K562 (cell line): Measurements from ENCODE around the gene ACBD6. TPM values are rescaled to one million over a fixed set of nuclear protein-coding genes. Genes with fewer than 3 reads are reported as not detected.
A peak's percentile ranks its signal among the peaks of the same experiment; 100 is the strongest.

Experiments used
- CHD7 ChIP-seq: fragments of 200-600 bp; sonication (generic); IDR thresholded peaks from one replicate; pipeline ENCODE4 v1.6.1; 2012; ENCODE audit warnings: mild to moderate bottlenecking, low read depth, low read length, inconsistent platforms
- FOXA1 ChIP-seq: fragments of 450-650 bp; IDR thresholded peaks from 2 replicates; pipeline ENCODE4 v1.6.1; 2016; ENCODE audit warnings: mild to moderate bottlenecking, borderline replicate concordance
- HMGN3 ChIP-seq: IDR thresholded peaks from 2 replicates; pipeline ENCODE4 v1.6.1; 2011; ENCODE audit warnings: borderline replicate concordance, low read depth, mild to moderate bottlenecking, mixed read lengths, low read length; ENCODE audit not compliant: insufficient read length; ENCODE audit errors: extremely low read depth
- MCM7 ChIP-seq, 2 experiments: fragments of 450-650 bp; IDR thresholded peaks; 2 replicates each; pipeline ENCODE4 v1.6.1; 2016 to 2018
- MYC ChIP-seq, 2 experiments: fragments of 250-450 bp in 1 of 2; sonication (Bioruptor Pico) in 1 of 2; IDR thresholded peaks; 2 replicates each; pipeline versions ENCODE4 v1.5.1 to v1.6.1; 2012 to 2021; ENCODE audit warnings: low read depth in 2 of 2, borderline replicate concordance in 1 of 2, improper control_type of control experiment in 1 of 2, low read length in 1 of 2, mild to moderate bottlenecking in 1 of 2, moderate library complexity in 1 of 2
- RAD21 ChIP-seq, 2 experiments: fragments of 250-450 bp in 1 of 2; fragments of 450-650 bp in 1 of 2; sonication (Bioruptor Pico) in 1 of 2; formaldehyde crosslinking in 1 of 2; IDR thresholded peaks in 1 of 2; conservative IDR thresholded peaks in 1 of 2; 2 replicates each; pipeline versions ENCODE4 v1.4.0 to v1.8.0; 2020 to 2022; ENCODE audit warnings: mild to moderate bottlenecking in 2 of 2, moderate library complexity in 1 of 2
- ZKSCAN8 ChIP-seq: fragments of 200-800 bp; sonication (Bioruptor generic); IDR thresholded peaks from 2 replicates; pipeline ENCODE4 v1.6.1; 2016; ENCODE audit warnings: missing genetic modification characterization, missing compliant biosample characterization
- polyA plus RNA-seq, 8 experiments: library from polyadenylated mRNA; depleted of rRNA in 4 of 8; stranded (reverse) in 5 of 8; unstranded in 3 of 8; fragments of >200 nt; fragmentation: Nextera tagmentation in 2 of 8; fragmentation: Illumina TruSeq in 1 of 8; extraction: Ambion mirVana in 2 of 8; extraction: Trizol in 1 of 8; gene quantifications; 2 replicates each; pipeline versions ENCODE4 v1.2.1 to v1.2.3, GENCODE V29; 2011 to 2014; ENCODE audit warnings: inconsistent platforms in 1 of 8, missing spikeins in 1 of 8
- total RNA-seq, 7 experiments: library from RNA; depleted of rRNA in 6 of 7; stranded (reverse); fragments of >200 nt in 6 of 7; fragmentation: Illumina TruSeq in 2 of 7; extraction: Trizol in 2 of 7; gene quantifications; 2 replicates each; pipeline versions ENCODE4 v1.2.1 to v1.2.3, GENCODE V29; 2011 to 2021; ENCODE audit warnings: low replicate concordance in 1 of 7
- TF ChIP-seq, protein P1 (sequence below): sonication (generic); formaldehyde crosslinking; IDR thresholded peaks from 2 replicates; pipeline ENCODE4 v1.8.1; 2022; ENCODE audit warnings: missing genetic modification reagents

ACBD6 gene
- total and polyA plus RNA-seq, 9 of the 15 experiments (the other 6 are each of a cell fraction or from before 2014, with no cell fraction given): 16.9 to 107 (median 77.7) TPM

DNA sequence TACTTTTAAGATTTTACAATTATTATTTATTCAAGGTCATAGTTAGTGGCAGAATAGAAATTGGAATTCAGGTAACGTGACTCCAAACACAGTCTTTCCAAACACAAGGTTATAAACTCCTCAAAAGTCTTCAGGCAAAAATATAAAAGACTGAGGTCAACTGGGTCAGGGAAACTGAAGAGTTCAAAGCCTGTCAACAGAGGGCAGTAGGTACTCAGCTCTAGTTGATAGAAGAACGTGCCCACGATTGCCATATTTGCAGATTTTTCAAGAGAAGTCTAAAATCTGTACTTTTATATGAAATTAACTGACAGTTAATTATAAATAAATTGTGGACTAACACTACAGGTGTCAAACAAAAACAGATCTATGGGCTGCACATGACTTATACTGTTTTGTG, 137.3 kb downstream of the ACBD6 start (continued):
- TF ChIP-seq CHD7: no peak
- TF ChIP-seq ZKSCAN8 (CRISPR knock-in tag): no peak
- no peak for TF ChIP-seq MCM7 (IDR thresholded peaks at IDR 0.05)
- TF ChIP-seq MYC (IDR thresholded peaks at IDR 0.05; ENCODE audit: low read depth, low read length): no peak
- no peak for TF ChIP-seq MYC (CRISPR knock-in tag; IDR thresholded peaks at IDR 0.05; ENCODE audit: borderline replicate concordance, low read depth)
- TF ChIP-seq HMGN3: no peak
- TF ChIP-seq, protein P1, sequence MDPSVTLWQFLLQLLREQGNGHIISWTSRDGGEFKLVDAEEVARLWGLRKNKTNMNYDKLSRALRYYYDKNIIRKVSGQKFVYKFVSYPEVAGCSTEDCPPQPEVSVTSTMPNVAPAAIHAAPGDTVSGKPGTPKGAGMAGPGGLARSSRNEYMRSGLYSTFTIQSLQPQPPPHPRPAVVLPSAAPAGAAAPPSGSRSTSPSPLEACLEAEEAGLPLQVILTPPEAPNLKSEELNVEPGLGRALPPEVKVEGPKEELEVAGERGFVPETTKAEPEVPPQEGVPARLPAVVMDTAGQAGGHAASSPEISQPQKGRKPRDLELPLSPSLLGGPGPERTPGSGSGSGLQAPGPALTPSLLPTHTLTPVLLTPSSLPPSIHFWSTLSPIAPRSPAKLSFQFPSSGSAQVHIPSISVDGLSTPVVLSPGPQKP (CRISPR knock-in tag): no peak
- TF ChIP-seq RAD21 (CRISPR knock-in tag; conservative IDR thresholded peaks at IDR 0.05 in 1 of 2, IDR thresholded peaks at IDR 0.05 in 1 of 2): peak in 1 of 2 experiments; percentile 45; a peak in 3 of 4 replicates
- no peak for TF ChIP-seq FOXA1
